GM15510 (cell line): Measurements from ENCODE around the gene MAGEC3.

Source experiments
- POLR2A ChIP-seq: IDR thresholded peaks from 3 replicates; pipeline ENCODE4 v1.6.1; 2011; ENCODE audit warnings: borderline replicate concordance; ENCODE audit not compliant: insufficient read length; ENCODE audit errors: extremely low read depth

The MAGEC3 gene

GRCh38 chrX:141924293-141924692 is 86.2 kb downstream of the MAGEC3 start:
- TF ChIP-seq POLR2A = no peak

DNA sequence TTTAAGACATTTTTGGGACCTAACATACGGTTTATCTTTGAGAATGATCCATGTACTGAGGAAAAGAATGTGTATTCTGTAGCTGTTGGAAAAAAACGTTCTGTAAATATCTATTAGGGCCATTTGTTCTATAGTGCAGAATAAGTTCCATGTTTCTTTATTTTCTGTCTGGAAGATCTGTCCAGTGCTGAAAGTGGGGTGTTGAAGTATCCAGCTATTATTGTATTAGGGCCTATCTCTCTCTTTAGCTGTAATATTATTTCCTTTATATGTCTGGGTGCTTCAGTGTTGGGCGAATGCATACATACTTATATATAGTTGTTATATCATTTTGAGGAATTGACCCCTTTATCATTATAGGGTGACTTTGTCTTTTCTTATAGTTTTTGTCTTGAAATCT is 90.3 kb downstream of the MAGEC3 start:
- no peak for TF ChIP-seq POLR2A

- TF ChIP-seq POLR2A = no peak
Observed at GRCh38 chrX:141934059-141934641, 96.0 kb downstream of the MAGEC3 start.

- TF ChIP-seq POLR2A = no peak
Observed at GRCh38 chrX:141935645-141936044, 97.5 kb downstream of the MAGEC3 start.

DNA sequence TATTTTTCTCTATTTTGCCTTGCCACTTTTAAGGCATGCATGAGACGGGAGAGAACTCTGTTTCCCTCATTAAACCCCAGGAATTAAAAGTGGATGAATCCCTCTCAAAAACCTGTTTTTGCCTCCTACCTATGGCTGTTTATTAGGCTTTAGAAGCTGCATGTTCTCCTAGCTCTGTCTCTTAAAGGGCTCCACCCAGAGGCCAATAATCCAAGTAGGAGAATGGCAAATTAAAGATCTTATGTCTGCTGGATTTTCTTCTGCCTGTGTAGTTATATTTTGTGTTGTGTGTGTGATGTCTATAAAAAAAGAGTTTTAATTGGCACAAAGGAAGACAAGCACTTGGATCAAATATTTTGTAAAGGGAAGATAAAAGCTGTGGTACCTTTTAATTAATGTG is 98.0 kb downstream of the MAGEC3 start:
- no peak for TF ChIP-seq POLR2A

GRCh38 chrX:141941234-141941633 is 103.1 kb downstream of the MAGEC3 start:
- TF ChIP-seq POLR2A = no peak

- no peak for TF ChIP-seq POLR2A
Observed at GRCh38 chrX:141945426-141945825, 107.3 kb downstream of the MAGEC3 start.

DNA sequence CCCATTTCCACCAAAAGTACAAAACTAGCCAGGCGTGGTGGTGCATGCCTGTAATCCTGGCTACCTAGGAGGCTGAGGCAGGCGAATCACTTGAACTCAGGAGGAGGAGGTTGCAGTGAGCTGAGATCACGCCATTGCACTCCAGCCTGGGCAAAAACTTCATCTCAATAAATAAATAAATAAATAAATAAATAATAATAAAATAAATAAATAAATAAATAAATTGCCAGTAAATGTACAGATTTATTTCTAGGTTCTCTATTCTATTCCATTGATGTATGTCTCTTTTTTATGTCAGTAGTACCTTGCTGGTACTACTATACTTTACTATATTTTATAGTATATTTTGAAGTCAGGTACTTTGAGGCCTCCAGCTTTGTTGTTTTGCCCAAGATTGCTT is 109.2 kb downstream of the MAGEC3 start:
- no peak for TF ChIP-seq POLR2A
